Brain microvascular endothelial cell (primary cell): ENCODE measurements around the gene OAS3.

Source experiments
- DNase-seq: peaks from one replicate; pipeline ENCODE4 v3.0.0-alpha.2; 2020
- H3K27ac ChIP-seq: fragments of 250-450 bp; sonication (Bioruptor Pico); 2 replicates; pipeline ENCODE4 v1.5.1; 2020; ENCODE audit warnings: mild to moderate bottlenecking, moderate library complexity
- H3K27me3 ChIP-seq: fragments of 250-450 bp; sonication (Bioruptor Pico); replicated peaks from 2 replicates; pipeline ENCODE4 v1.5.1; 2020; ENCODE audit warnings: mild to moderate bottlenecking
- H3K36me3 ChIP-seq: fragments of 250-450 bp; sonication (Bioruptor Pico); replicated peaks from 2 replicates; pipeline ENCODE4 v1.5.1; 2020; ENCODE audit warnings: mild to moderate bottlenecking
- H3K4me3 ChIP-seq: 2 replicates; pipeline ENCODE4 v1.5.1; 2011; ENCODE audit warnings: low read depth, mild to moderate bottlenecking, control low read depth, low read length, moderate library complexity
- in situ Hi-C: cut with HindIII; loops from 2 replicates; pipeline ENCODE4 v1.10.0; 2017; ENCODE audit warnings: low sequenced_read_pairs, low pct_ligation_motif_present
- TF ChIP-seq, protein P1 (sequence below): IDR thresholded peaks from 2 replicates; pipeline ENCODE4 v1.5.1; 2011; ENCODE audit warnings: low read depth, mild to moderate bottlenecking, moderate library complexity, low read length, control low read depth, inconsistent platforms; ENCODE audit errors: missing control alignments

Gene OAS3

DNA sequence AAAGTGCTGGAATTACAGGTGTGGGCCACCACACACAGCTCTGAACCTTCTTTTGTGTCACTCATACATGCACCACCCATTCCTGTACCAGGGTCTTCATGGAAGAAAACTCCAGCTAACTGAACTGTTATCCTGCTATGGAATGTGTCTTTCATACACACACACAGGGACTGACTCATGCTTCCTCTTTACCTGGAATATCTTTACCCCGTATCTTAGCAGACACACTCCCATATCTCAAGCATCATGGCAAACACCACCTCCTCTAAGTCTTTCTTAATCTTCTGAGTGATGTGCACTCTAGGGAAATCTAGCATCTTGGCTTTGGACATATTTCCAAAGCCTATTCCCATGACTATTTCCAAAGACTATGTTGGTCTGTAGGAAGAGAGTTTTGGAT, 83.2 kb downstream of the OAS3 start:
- no peaks in the 10 kb centered on the region for H3K36me3 ChIP-seq
- in situ Hi-C loops: no loop called here
- TF ChIP-seq, protein P1, sequence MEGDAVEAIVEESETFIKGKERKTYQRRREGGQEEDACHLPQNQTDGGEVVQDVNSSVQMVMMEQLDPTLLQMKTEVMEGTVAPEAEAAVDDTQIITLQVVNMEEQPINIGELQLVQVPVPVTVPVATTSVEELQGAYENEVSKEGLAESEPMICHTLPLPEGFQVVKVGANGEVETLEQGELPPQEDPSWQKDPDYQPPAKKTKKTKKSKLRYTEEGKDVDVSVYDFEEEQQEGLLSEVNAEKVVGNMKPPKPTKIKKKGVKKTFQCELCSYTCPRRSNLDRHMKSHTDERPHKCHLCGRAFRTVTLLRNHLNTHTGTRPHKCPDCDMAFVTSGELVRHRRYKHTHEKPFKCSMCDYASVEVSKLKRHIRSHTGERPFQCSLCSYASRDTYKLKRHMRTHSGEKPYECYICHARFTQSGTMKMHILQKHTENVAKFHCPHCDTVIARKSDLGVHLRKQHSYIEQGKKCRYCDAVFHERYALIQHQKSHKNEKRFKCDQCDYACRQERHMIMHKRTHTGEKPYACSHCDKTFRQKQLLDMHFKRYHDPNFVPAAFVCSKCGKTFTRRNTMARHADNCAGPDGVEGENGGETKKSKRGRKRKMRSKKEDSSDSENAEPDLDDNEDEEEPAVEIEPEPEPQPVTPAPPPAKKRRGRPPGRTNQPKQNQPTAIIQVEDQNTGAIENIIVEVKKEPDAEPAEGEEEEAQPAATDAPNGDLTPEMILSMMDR: no peak

More for the DNA sequence above, 83.2 kb downstream of the OAS3 start:
- Histone ChIP-seq H3K27ac (no peak overlapping the region), H3K27me3 (no peaks in the 10 kb centered on the region), H3K4me3 (no peak overlapping the region)
- DNase-seq: no peak
